Liver (tissue), 9 donors: ENCODE data around the gene ELOVL4. TPM values are rescaled to one million over a fixed set of nuclear protein-coding genes. Genes with fewer than 3 reads are reported as not detected.

ENCODE experiments used
- DNase-seq: peaks from one replicate; pipeline ENCODE4 v3.0.0-alpha.2; 2017; ENCODE audit warnings: low spot score
- H3K27ac ChIP-seq, 2 donors: one replicate each; pipeline ENCODE4 v1.7.0; 2013; ENCODE audit warnings: inconsistent platforms in 2 of 2, low read length in 2 of 2, control low read depth in 1 of 2, low read depth in 1 of 2, mild to moderate bottlenecking in 1 of 2
- H3K27me3 ChIP-seq, 4 donors: one replicate each; pipeline versions ENCODE4 v1.6.1 to v1.7.0; 2013; ENCODE audit warnings: low read length in 3 of 4, inconsistent platforms in 1 of 4, mild to moderate bottlenecking in 1 of 4, moderate library complexity in 1 of 4; ENCODE audit not compliant: control insufficient read depth in 4 of 4, insufficient read depth in 4 of 4
- H3K36me3 ChIP-seq, 4 donors: one replicate each; pipeline versions ENCODE4 v1.6.1 to v1.7.0; 2013; ENCODE audit warnings: low read length in 3 of 4, mild to moderate bottlenecking in 3 of 4, low read depth in 1 of 4, moderate library complexity in 1 of 4; ENCODE audit not compliant: control insufficient read depth in 4 of 4, insufficient read depth in 3 of 4
- H3K4me1 ChIP-seq, 4 donors: one replicate each; pipeline versions ENCODE4 v1.6.1 to v1.7.0; 2013; ENCODE audit warnings: low read length in 3 of 4, mild to moderate bottlenecking in 3 of 4, moderate library complexity in 1 of 4; ENCODE audit not compliant: control insufficient read depth in 4 of 4, insufficient read depth in 4 of 4
- H3K4me3 ChIP-seq, 3 donors: one replicate each; pipeline versions ENCODE4 v1.6.1 to v1.7.0; 2013; ENCODE audit warnings: low read length in 3 of 3, control low read depth in 1 of 3, low read depth in 1 of 3, mild to moderate bottlenecking in 1 of 3
- H3K9ac ChIP-seq, 2 donors: one replicate each; pipeline ENCODE4 v1.7.0; 2013; ENCODE audit warnings: low read length in 2 of 2, mild to moderate bottlenecking in 2 of 2, moderate library complexity in 2 of 2, control low read depth in 1 of 2, low read depth in 1 of 2
- H3K9me3 ChIP-seq, 4 donors: one replicate each; pipeline versions ENCODE4 v1.6.1 to v1.7.0; 2013; ENCODE audit warnings: low read length in 3 of 4; ENCODE audit not compliant: control insufficient read depth in 4 of 4
- EGR1 ChIP-seq, 2 donors: IDR thresholded peaks; 2 replicates each; pipeline ENCODE4 v1.6.1; 2016 to 2018; ENCODE audit warnings: antibody characterized with exemption in 2 of 2, low read depth in 2 of 2
- FOXA1 ChIP-seq: IDR thresholded peaks from 2 replicates; pipeline ENCODE4 v1.6.1; 2016; ENCODE audit warnings: antibody characterized with exemption
- FOXA2 ChIP-seq: IDR thresholded peaks from 2 replicates; pipeline ENCODE4 v1.6.1; 2016; ENCODE audit warnings: antibody characterized with exemption
- GABPA ChIP-seq, 2 donors: IDR thresholded peaks in 1 of 2; conservative IDR thresholded peaks in 1 of 2; 2 replicates each; pipeline ENCODE4 v1.6.1; 2016; ENCODE audit warnings: antibody characterized with exemption in 2 of 2, mild to moderate bottlenecking in 1 of 2, moderate library complexity in 1 of 2
- HNF4A ChIP-seq, 2 donors: conservative IDR thresholded peaks; 2 replicates each; pipeline ENCODE4 v1.6.1; 2016; ENCODE audit warnings: antibody characterized with exemption in 2 of 2, mild to moderate bottlenecking in 2 of 2
- HNF4G ChIP-seq: IDR thresholded peaks from 2 replicates; pipeline ENCODE4 v1.6.1; 2016; ENCODE audit warnings: antibody characterized with exemption
- JUND ChIP-seq, 2 donors: IDR thresholded peaks; 2 replicates each; pipeline ENCODE4 v1.6.1; 2016; ENCODE audit warnings: antibody characterized with exemption in 2 of 2
- NR2F2 ChIP-seq: IDR thresholded peaks from 2 replicates; pipeline ENCODE4 v1.6.1; 2016; ENCODE audit warnings: antibody characterized with exemption
- RAD21 ChIP-seq, 2 donors: IDR thresholded peaks; 2 replicates each; pipeline ENCODE4 v1.6.1; 2016; ENCODE audit warnings: antibody characterized with exemption in 2 of 2, mild to moderate bottlenecking in 2 of 2
- RXRA ChIP-seq, 2 donors: IDR thresholded peaks; 2 replicates each; pipeline ENCODE4 v1.6.1; 2017 to 2018; ENCODE audit warnings: antibody characterized with exemption in 2 of 2, mild to moderate bottlenecking in 1 of 2
- SP1 ChIP-seq: IDR thresholded peaks from 2 replicates; pipeline ENCODE4 v1.6.1; 2018; ENCODE audit warnings: antibody characterized with exemption, mild to moderate bottlenecking
- TAF1 ChIP-seq: conservative IDR thresholded peaks from 2 replicates; pipeline ENCODE4 v1.6.1; 2016; ENCODE audit warnings: antibody characterized with exemption, mild to moderate bottlenecking
- YY1 ChIP-seq: IDR thresholded peaks from 2 replicates; pipeline ENCODE4 v1.6.1; 2016; ENCODE audit warnings: antibody characterized with exemption, mild to moderate bottlenecking
- WGBS: extraction: QIAGEN DNeasy Blood & Tissue Kit; methylation state at CpG from one replicate; pipeline ENCODE4 v1.1.7; 2013; 5-methylcytosine and 5-hydroxymethylcytosine counted together
- polyA plus RNA-seq, 2 donors: library from polyadenylated mRNA; stranded (reverse) in 1 of 2; unstranded in 1 of 2; fragments of 200-250 nt in 1 of 2; fragments of >200 nt in 1 of 2; fragmentation: Nextera tagmentation in 1 of 2; extraction: Ambion mirVana in 1 of 2; gene quantifications; one replicate each; pipeline versions ENCODE4 v1.2.1 to v1.2.3, GENCODE V29; 2013 to 2015
- total RNA-seq, 2 donors: library from RNA; depleted of rRNA; stranded (reverse); fragments of >200 nt; gene quantifications; one replicate each; pipeline ENCODE4 v1.2.3, GENCODE V29; 2014
- TF ChIP-seq, protein P1 (sequence below): IDR thresholded peaks from 2 replicates; pipeline ENCODE4 v1.6.1; 2016; ENCODE audit warnings: antibody characterized with exemption, mild to moderate bottlenecking
- TF ChIP-seq, protein P2 (sequence below): IDR thresholded peaks from 2 replicates; pipeline ENCODE4 v1.6.1; 2016; ENCODE audit warnings: antibody characterized with exemption
- TF ChIP-seq, protein P3 (sequence below): IDR thresholded peaks from 2 replicates; pipeline ENCODE4 v1.6.1; 2016; ENCODE audit warnings: antibody characterized with exemption
- TF ChIP-seq, protein P4 (sequence below): IDR thresholded peaks from 2 replicates; pipeline ENCODE4 v1.6.1; 2016; ENCODE audit warnings: antibody characterized with exemption
- TF ChIP-seq, protein P5 (sequence below): fragments of 150-350 bp; IDR thresholded peaks from 2 replicates; pipeline ENCODE4 v1.5.1; 2017; ENCODE audit warnings: improper control_type of control experiment, low read depth, low read length; ENCODE audit not compliant: missing input control
- donor health status: healthy.
- donor health status: healthy.
- donor health status: healthy.
- donor health status: healthy.
- donor health status: healthy.

Gene ELOVL4
- total and polyA plus RNA-seq, 4 donors = 0.07 to 2.1 (median 0.09) TPM; not detected in 1

DNA sequence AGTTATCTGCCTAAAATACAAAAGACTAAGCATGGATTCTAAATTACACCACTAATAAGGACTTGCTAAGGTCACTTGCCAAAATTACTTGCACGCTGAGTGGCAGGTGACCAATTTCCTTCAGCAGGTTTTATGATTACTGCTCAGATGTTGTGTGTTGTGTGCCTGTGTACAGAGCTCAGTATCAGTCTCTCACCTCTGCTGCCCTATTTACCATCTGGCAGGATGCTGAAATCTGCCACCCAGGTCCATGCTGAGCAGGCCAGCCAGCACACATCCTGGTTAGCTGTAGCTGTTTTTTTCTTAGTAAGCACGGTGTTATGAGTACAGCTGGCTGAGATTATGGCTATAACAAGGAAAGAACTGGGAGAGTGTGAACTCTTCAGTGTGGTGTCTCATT, 34.0 kb downstream of the ELOVL4 start:
- Histone ChIP-seq H3K4me3 (no peak overlapping the region), H3K27ac (no peak overlapping the region), H3K9me3 (no peaks in the 10 kb centered on the region), H3K4me1 (no peaks in the 10 kb centered on the region), H3K9ac (no peak overlapping the region), H3K27me3 (no peaks in the 10 kb centered on the region), H3K36me3 (no peaks in the 10 kb centered on the region)
- DNase-seq = no peak
- no peak for TF ChIP-seq GABPA (IDR thresholded peaks at IDR 0.05 in 1 of 2, conservative IDR thresholded peaks at IDR 0.05 in 1 of 2)
- TF ChIP-seq, protein P1, sequence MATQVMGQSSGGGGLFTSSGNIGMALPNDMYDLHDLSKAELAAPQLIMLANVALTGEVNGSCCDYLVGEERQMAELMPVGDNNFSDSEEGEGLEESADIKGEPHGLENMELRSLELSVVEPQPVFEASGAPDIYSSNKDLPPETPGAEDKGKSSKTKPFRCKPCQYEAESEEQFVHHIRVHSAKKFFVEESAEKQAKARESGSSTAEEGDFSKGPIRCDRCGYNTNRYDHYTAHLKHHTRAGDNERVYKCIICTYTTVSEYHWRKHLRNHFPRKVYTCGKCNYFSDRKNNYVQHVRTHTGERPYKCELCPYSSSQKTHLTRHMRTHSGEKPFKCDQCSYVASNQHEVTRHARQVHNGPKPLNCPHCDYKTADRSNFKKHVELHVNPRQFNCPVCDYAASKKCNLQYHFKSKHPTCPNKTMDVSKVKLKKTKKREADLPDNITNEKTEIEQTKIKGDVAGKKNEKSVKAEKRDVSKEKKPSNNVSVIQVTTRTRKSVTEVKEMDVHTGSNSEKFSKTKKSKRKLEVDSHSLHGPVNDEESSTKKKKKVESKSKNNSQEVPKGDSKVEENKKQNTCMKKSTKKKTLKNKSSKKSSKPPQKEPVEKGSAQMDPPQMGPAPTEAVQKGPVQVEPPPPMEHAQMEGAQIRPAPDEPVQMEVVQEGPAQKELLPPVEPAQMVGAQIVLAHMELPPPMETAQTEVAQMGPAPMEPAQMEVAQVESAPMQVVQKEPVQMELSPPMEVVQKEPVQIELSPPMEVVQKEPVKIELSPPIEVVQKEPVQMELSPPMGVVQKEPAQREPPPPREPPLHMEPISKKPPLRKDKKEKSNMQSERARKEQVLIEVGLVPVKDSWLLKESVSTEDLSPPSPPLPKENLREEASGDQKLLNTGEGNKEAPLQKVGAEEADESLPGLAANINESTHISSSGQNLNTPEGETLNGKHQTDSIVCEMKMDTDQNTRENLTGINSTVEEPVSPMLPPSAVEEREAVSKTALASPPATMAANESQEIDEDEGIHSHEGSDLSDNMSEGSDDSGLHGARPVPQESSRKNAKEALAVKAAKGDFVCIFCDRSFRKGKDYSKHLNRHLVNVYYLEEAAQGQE = no peak
- TF ChIP-seq, protein P2, sequence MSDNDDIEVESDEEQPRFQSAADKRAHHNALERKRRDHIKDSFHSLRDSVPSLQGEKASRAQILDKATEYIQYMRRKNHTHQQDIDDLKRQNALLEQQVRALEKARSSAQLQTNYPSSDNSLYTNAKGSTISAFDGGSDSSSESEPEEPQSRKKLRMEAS = no peak
- TF ChIP-seq HNF4G = no peak
- TF ChIP-seq EGR1 (IDR thresholded peaks at IDR 0.05; ENCODE audit: low read depth in 2 of 2) = no peak
- TF ChIP-seq HNF4A (conservative IDR thresholded peaks at IDR 0.05) = no peak
- no peak for TF ChIP-seq FOXA2
- TF ChIP-seq, protein P3, sequence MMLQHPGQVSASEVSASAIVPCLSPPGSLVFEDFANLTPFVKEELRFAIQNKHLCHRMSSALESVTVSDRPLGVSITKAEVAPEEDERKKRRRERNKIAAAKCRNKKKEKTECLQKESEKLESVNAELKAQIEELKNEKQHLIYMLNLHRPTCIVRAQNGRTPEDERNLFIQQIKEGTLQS = no peak
- no peak for TF ChIP-seq RXRA (IDR thresholded peaks at IDR 0.05)
- no peak for TF ChIP-seq SP1
- no peak for TF ChIP-seq JUND (IDR thresholded peaks at IDR 0.05)
- TF ChIP-seq NR2F2 = no peak
- TF ChIP-seq, protein P4, sequence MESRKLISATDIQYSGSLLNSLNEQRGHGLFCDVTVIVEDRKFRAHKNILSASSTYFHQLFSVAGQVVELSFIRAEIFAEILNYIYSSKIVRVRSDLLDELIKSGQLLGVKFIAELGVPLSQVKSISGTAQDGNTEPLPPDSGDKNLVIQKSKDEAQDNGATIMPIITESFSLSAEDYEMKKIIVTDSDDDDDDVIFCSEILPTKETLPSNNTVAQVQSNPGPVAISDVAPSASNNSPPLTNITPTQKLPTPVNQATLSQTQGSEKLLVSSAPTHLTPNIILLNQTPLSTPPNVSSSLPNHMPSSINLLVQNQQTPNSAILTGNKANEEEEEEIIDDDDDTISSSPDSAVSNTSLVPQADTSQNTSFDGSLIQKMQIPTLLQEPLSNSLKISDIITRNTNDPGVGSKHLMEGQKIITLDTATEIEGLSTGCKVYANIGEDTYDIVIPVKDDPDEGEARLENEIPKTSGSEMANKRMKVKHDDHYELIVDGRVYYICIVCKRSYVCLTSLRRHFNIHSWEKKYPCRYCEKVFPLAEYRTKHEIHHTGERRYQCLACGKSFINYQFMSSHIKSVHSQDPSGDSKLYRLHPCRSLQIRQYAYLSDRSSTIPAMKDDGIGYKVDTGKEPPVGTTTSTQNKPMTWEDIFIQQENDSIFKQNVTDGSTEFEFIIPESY = no peak
- no peak for TF ChIP-seq YY1
- TF ChIP-seq TAF1 = no peak
- TF ChIP-seq, protein P5, sequence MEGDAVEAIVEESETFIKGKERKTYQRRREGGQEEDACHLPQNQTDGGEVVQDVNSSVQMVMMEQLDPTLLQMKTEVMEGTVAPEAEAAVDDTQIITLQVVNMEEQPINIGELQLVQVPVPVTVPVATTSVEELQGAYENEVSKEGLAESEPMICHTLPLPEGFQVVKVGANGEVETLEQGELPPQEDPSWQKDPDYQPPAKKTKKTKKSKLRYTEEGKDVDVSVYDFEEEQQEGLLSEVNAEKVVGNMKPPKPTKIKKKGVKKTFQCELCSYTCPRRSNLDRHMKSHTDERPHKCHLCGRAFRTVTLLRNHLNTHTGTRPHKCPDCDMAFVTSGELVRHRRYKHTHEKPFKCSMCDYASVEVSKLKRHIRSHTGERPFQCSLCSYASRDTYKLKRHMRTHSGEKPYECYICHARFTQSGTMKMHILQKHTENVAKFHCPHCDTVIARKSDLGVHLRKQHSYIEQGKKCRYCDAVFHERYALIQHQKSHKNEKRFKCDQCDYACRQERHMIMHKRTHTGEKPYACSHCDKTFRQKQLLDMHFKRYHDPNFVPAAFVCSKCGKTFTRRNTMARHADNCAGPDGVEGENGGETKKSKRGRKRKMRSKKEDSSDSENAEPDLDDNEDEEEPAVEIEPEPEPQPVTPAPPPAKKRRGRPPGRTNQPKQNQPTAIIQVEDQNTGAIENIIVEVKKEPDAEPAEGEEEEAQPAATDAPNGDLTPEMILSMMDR = no peak
- TF ChIP-seq RAD21 (IDR thresholded peaks at IDR 0.05) = no peak
- TF ChIP-seq FOXA1 = no peak
- 63% methylated on average over 2 of the region's 2 CpGs for whole genome bisulfite sequencing
